HG02884 (cell line): ENCODE data around the gene RNF213.
"Not testable (repeated sequence)": the region's sequence is repeated elsewhere in the genome, so short reads cannot be mapped to it uniquely, and the experiment has no call there.

Source experiments
- ATAC-seq: cut with Tn5 transposase; IDR thresholded peaks from one replicate; pipeline ENCODE4 v1.9.1; 2021; ENCODE audit warnings: mild to moderate bottlenecking, moderate library complexity; ENCODE audit not compliant: unreplicated experiment

Gene RNF213

GRCh38 chr17:80410441-80411087 is 149.9 kb downstream of the RNF213 start:
- ATAC-seq, result not testable (repeated sequence)

- ATAC-seq, result no peak
Observed at GRCh38 chr17:80413771-80414507, 153.3 kb downstream of the RNF213 start.

GRCh38 chr17:80414508-80414802 is 153.8 kb downstream of the RNF213 start:
- no peak for ATAC-seq

GRCh38 chr17:80414803-80415625 is 154.4 kb downstream of the RNF213 start, which contains the start of gene ENDOV:
Gene ENDOV (plus strand): TSS chr17:80415167. CDS start chr17:80415195, 28 bp downstream.
- ATAC-seq, result peak; percentile 78

- ATAC-seq, result no peak
Observed at GRCh38 chr17:80415626-80416137, 155.0 kb downstream of the RNF213 start.

- ATAC-seq, result no peak
Observed at GRCh38 chr17:80416260-80416939, 155.7 kb downstream of the RNF213 start.

- ATAC-seq, result no peak
Observed at GRCh38 chr17:80416940-80417293, 156.3 kb downstream of the RNF213 start.

- no peak for ATAC-seq
Observed at GRCh38 chr17:80418589-80418988, 157.9 kb downstream of the RNF213 start.

GRCh38 chr17:80419255-80419654 is 158.6 kb downstream of the RNF213 start:
- no peak for ATAC-seq

- ATAC-seq, result no peak
Observed at GRCh38 chr17:80421381-80422090, 160.9 kb downstream of the RNF213 start.

- no peak for ATAC-seq
Observed at GRCh38 chr17:80422276-80422675, 161.6 kb downstream of the RNF213 start.

- no peak for ATAC-seq
Observed at GRCh38 chr17:80422981-80423380, 162.3 kb downstream of the RNF213 start.

GRCh38 chr17:80423536-80424225 is 163.0 kb downstream of the RNF213 start:
- no peak for ATAC-seq

GRCh38 chr17:80424261-80424660 is 163.6 kb downstream of the RNF213 start:
- no peak for ATAC-seq

GRCh38 chr17:80424878-80425765 is 164.5 kb downstream of the RNF213 start:
- ATAC-seq, result no peak

GRCh38 chr17:80425835-80426426 is 165.3 kb downstream of the RNF213 start:
- ATAC-seq, result no peak

GRCh38 chr17:80426671-80427326 is 166.1 kb downstream of the RNF213 start:
- peak; percentile 59 for ATAC-seq
